ENCODE data around the gene LAMA3.

LAMA3 gene, protein sequence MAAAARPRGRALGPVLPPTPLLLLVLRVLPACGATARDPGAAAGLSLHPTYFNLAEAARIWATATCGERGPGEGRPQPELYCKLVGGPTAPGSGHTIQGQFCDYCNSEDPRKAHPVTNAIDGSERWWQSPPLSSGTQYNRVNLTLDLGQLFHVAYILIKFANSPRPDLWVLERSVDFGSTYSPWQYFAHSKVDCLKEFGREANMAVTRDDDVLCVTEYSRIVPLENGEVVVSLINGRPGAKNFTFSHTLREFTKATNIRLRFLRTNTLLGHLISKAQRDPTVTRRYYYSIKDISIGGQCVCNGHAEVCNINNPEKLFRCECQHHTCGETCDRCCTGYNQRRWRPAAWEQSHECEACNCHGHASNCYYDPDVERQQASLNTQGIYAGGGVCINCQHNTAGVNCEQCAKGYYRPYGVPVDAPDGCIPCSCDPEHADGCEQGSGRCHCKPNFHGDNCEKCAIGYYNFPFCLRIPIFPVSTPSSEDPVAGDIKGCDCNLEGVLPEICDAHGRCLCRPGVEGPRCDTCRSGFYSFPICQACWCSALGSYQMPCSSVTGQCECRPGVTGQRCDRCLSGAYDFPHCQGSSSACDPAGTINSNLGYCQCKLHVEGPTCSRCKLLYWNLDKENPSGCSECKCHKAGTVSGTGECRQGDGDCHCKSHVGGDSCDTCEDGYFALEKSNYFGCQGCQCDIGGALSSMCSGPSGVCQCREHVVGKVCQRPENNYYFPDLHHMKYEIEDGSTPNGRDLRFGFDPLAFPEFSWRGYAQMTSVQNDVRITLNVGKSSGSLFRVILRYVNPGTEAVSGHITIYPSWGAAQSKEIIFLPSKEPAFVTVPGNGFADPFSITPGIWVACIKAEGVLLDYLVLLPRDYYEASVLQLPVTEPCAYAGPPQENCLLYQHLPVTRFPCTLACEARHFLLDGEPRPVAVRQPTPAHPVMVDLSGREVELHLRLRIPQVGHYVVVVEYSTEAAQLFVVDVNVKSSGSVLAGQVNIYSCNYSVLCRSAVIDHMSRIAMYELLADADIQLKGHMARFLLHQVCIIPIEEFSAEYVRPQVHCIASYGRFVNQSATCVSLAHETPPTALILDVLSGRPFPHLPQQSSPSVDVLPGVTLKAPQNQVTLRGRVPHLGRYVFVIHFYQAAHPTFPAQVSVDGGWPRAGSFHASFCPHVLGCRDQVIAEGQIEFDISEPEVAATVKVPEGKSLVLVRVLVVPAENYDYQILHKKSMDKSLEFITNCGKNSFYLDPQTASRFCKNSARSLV (N-terminal part only)

DNA sequence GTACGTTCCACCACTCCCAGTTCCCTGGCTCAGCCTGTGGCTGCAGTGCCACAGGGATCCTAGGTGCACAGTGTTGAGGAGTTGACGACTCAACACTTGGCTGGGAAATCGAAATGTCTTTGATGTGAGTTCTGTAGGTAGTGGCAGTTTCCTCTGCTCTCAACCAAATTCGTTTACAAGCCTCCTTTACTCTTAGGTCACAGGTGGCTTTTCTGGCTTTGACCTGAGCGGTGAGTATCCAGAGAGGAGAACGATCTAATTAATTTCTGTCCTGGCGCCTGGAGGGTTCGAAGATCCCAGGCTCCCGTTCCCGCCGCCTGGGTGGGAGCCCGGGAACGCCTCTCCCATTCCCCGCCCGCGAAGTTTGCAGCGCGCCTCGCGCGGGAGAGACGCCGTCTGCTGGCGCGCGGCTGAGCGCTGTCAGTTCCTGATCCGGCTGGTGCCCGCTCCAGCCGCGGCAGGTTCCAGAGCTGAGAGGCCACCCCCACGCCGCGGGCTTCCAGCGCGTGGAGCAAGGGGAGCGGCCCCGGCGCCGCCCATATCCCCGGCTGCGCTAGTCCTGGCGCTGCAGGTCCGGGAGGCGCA is at the start of gene LAMA3:
Gene LAMA3 (plus strand): TSS at position 423 of the 585 bp plus-strand sequence. CDS start 231 bp downstream, outside the sequence.
- no peak for TF ChIP-seq ZFX (IDR thresholded peaks at IDR 0.05)
- TF ChIP-seq, protein P1, sequence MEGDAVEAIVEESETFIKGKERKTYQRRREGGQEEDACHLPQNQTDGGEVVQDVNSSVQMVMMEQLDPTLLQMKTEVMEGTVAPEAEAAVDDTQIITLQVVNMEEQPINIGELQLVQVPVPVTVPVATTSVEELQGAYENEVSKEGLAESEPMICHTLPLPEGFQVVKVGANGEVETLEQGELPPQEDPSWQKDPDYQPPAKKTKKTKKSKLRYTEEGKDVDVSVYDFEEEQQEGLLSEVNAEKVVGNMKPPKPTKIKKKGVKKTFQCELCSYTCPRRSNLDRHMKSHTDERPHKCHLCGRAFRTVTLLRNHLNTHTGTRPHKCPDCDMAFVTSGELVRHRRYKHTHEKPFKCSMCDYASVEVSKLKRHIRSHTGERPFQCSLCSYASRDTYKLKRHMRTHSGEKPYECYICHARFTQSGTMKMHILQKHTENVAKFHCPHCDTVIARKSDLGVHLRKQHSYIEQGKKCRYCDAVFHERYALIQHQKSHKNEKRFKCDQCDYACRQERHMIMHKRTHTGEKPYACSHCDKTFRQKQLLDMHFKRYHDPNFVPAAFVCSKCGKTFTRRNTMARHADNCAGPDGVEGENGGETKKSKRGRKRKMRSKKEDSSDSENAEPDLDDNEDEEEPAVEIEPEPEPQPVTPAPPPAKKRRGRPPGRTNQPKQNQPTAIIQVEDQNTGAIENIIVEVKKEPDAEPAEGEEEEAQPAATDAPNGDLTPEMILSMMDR (conservative IDR thresholded peaks at IDR 0.05): peak; percentile 29
- H3K27ac ChIP-seq: peak within 1 kb of the TSS; percentile 93

DNA sequence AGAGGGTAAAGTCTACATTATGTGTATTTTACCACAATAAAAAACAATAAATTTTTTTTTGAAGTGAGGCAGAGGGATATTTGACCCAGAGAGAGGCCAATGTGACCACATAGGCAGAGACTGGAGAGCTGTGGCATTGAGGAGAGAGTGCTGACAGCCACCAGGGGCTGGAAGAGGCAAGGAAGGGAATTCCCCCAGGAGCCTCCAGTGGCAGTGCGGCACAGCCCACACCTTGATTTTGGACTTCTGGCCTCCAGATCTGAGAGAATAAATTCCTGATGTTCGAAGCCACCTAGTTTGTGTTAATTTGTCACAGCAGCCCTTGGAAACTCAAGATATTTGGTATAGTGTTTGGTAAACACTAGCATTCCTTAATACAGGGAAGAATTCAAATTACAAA is 49.2 kb upstream of the LAMA3 start:
- TF ChIP-seq, protein P1 (conservative IDR thresholded peaks at IDR 0.05): no peak
- no peak for TF ChIP-seq ZFX (IDR thresholded peaks at IDR 0.05)
- H3K27ac ChIP-seq: no peak overlapping the region

DNA sequence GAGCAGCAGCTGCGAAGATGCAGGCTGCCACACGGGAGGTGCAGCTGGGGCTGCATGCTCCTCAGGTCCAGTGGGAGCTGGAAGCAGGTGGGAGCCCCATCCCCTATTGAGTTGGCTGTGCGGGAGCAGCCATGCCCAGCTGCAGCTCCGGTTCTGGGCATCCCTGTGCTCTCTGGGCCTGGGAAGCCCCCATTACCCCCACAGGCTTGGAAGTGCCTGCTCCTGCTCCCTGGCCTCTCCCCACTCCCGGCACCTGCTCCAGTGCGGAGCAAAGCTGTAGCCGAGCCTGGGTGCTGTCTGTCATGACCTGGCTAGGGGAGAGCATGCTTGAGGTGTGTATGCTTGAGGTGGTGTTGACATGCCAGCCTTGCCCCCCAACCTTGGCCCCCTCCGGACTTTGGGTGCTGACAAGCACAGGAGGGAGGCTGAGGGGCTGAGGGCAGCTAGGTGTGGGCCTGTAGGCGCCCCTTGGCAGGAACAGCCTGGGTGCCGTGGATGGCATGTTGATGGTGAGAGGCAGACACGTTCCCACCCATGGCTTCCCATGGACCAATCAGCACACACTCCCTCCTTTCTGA is 48.0 kb upstream of the LAMA3 start:
- H3K27ac ChIP-seq: no peak overlapping the region
- TF ChIP-seq, protein P1 (conservative IDR thresholded peaks at IDR 0.05): no peak
- TF ChIP-seq ZFX (IDR thresholded peaks at IDR 0.05): no peak

DNA sequence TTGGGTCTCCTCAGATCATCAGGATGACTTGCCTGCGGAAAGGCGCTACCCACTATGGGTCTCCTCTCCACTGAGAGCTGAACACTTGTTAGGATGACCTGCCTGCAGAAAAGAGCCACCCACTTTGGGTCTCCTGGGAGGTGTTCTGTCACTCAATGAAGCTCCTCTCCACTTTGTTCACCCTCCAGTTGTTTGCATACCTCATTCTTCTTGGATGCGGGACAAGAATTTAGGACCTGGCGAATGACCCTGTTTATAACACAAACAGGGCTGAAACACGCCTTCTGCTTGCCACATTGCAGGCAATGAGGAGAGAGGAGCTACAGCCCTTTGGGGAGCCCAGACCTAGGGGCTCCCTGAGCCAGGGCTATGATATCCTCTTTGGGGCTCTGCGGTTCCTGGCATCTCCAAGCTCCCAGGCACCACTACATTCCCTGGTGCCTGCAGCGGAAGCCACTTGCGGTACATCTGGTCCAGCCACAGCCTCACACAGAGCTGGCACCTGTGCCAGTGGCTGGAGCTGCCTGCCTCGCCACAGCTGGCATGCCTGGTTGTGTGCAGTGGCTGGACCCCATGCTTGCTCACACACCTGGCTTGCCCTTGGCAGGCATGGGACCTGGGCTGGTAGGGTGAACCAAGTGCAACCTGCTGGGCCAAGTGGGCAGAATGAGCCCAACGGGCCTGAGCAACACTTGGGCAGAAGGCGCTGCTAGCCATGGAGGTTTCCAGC is 47.2 kb upstream of the LAMA3 start:
- H3K27ac ChIP-seq: no peak overlapping the region
- TF ChIP-seq, protein P1 (conservative IDR thresholded peaks at IDR 0.05): no peak
- TF ChIP-seq ZFX (IDR thresholded peaks at IDR 0.05): no peak

- no peak overlapping the region for H3K27ac ChIP-seq
- TF ChIP-seq, protein P1 (conservative IDR thresholded peaks at IDR 0.05): no peak
- TF ChIP-seq ZFX (IDR thresholded peaks at IDR 0.05): no peak
Observed at GRCh38 chr18:23643815-23644490, 45.3 kb upstream of the LAMA3 start.

Measured in C4-2B (cell line).